GM21576 (cell line): ENCODE data around the gene VEGFB.

Experiments
- ATAC-seq: cut with Tn5 transposase; IDR thresholded peaks from one replicate; pipeline ENCODE4 v1.9.1; 2021; ENCODE audit warnings: mild to moderate bottlenecking, moderate library complexity; ENCODE audit not compliant: unreplicated experiment

The VEGFB gene

GRCh38 chr11:64230171-64230984, 4.0 kb upstream of the VEGFB start, which contains the start of gene DNAJC4:
Gene DNAJC4 (plus strand): TSS chr11:64230548. CDS start chr11:64230855, 307 bp downstream.
- ATAC-seq = peak; percentile 44

- no peak for ATAC-seq
Measured at GRCh38 chr11:64230985-64231365, 3.4 kb upstream of the VEGFB start.

GRCh38 chr11:64231546-64231945, 2.8 kb upstream of the VEGFB start:
- no peak for ATAC-seq

GRCh38 chr11:64232182-64232966, 2.0 kb upstream of the VEGFB start:
- no peak for ATAC-seq

GRCh38 chr11:64232967-64233315, 1.4 kb upstream of the VEGFB start:
- no peak for ATAC-seq

- peak; percentile 27 for ATAC-seq
Measured at GRCh38 chr11:64234647-64235379, 429 bp downstream of the VEGFB start.

- ATAC-seq = no peak
Measured at GRCh38 chr11:64235437-64236161, 1.2 kb downstream of the VEGFB start.

GRCh38 chr11:64237484-64237951, 3.1 kb downstream of the VEGFB start:
- no peak for ATAC-seq

- no peak for ATAC-seq
Measured at GRCh38 chr11:64238076-64238475, 3.7 kb downstream of the VEGFB start.

GRCh38 chr11:64238999-64239398, 4.6 kb downstream of the VEGFB start:
- ATAC-seq = no peak

- ATAC-seq = no peak
Measured at GRCh38 chr11:64239662-64240434, 5.5 kb downstream of the VEGFB start.

GRCh38 chr11:64240435-64241240, 6.3 kb downstream of the VEGFB start, which contains the start of gene FKBP2:
Gene FKBP2 (plus strand): TSS chr11:64241095. CDS start chr11:64242388, 1,293 bp downstream.
- peak; percentile 41 for ATAC-seq

GRCh38 chr11:64241241-64241490, 6.8 kb downstream of the VEGFB start:
- peak; percentile 58 for ATAC-seq

GRCh38 chr11:64241491-64242374, 7.3 kb downstream of the VEGFB start:
- ATAC-seq = peak; percentile 4

- no peak for ATAC-seq
Measured at GRCh38 chr11:64243236-64243854, 9.0 kb downstream of the VEGFB start.

GRCh38 chr11:64244107-64244506, 9.7 kb downstream of the VEGFB start:
- no peak for ATAC-seq

GRCh38 chr11:64244966-64245365, 10.6 kb downstream of the VEGFB start:
- ATAC-seq = no peak

GRCh38 chr11:64245401-64245796, 11.0 kb downstream of the VEGFB start:
- no peak for ATAC-seq
